ENCODE results near the gene PDCD11. TPM values are rescaled to one million over a fixed set of nuclear protein-coding genes. Genes with fewer than 3 reads are reported as not detected.
"Not testable (repeated sequence)": the region's sequence is repeated elsewhere in the genome, so short reads cannot be mapped to it uniquely, and the experiment has no call there.

The PDCD11 gene
- total RNA-seq, 1 experiment from 2014 or later, result 80.0 TPM

- Histone ChIP-seq H3K4me1 (no peaks in the 10 kb centered on the region), H3K27ac (no peak overlapping the region), H3K9me3 (replicated peaks) (no peaks in the 10 kb centered on the region), H3K36me3 (peaks cover 51% of the 10 kb centered on the region), H3K4me3 (no peak overlapping the region), H3K27me3 (no peaks in the 10 kb centered on the region)
- DNase-seq, result no peak
Measured at GRCh38 chr10:103382769-103383168, 13.7 kb upstream of the PDCD11 start.

DNA sequence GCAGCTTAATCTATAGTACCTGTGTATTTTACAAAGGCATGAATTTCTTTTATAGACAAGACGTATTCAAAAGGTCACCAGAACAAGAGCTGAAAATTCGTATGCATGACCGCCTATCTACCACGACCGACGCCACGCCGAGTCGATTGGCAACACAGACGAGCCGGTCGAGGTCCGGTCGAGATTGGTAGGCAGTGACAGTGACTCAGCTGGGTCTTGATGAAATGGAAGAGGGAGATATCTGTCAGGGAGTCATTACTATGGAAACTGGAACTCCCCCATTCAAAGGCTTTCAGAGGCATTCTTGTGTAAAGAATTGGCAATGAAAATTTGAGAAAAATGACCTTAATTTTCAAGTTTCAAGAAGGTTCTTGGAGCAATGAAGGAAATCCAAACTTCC, 2.2 kb upstream of the PDCD11 start:
- Histone ChIP-seq H3K27me3 (no peaks in the 10 kb centered on the region), H3K4me1 (no peaks in the 10 kb centered on the region), H3K27ac (no peak overlapping the region), H3K9me3 (replicated peaks) (no peaks in the 10 kb centered on the region), H3K36me3 (peaks cover 48% of the 10 kb centered on the region), H3K4me3 (no peak overlapping the region)
- DNase-seq, result no peak

- peak overlapping the region; percentile 71 for H3K4me3 ChIP-seq
- peak overlapping the region; percentile 76 for H3K27ac ChIP-seq
- H3K4me1 ChIP-seq, result no peaks in the 10 kb centered on the region
- H3K36me3 ChIP-seq, result peaks cover 43% of the 10 kb centered on the region
- no peaks in the 10 kb centered on the region for H3K27me3 ChIP-seq
- DNase-seq, result peak in 1 of 2 experiments; percentile 42
- no peaks in the 10 kb centered on the region for H3K9me3 ChIP-seq (replicated peaks)
Measured at GRCh38 chr10:103395754-103396066, 716 bp upstream of the PDCD11 start.

- Histone ChIP-seq H3K36me3 (peaks cover 45% of the 10 kb centered on the region), H3K27me3 (no peaks in the 10 kb centered on the region), H3K27ac (peak overlapping the region; percentile 76), H3K9me3 (replicated peaks) (no peaks in the 10 kb centered on the region), H3K4me3 (peak overlapping the region; percentile 71), H3K4me1 (no peaks in the 10 kb centered on the region)
- DNase-seq, result no peak
Measured at GRCh38 chr10:103396789-103397087, 312 bp downstream of the PDCD11 start.

- Histone ChIP-seq H3K4me1 (no peaks in the 10 kb centered on the region), H3K4me3 (peak overlapping the region; percentile 71), H3K9me3 (replicated peaks) (no peaks in the 10 kb centered on the region), H3K36me3 (peaks cover 45% of the 10 kb centered on the region), H3K27ac (no peak overlapping the region), H3K27me3 (no peaks in the 10 kb centered on the region)
- DNase-seq, result no peak
Measured at GRCh38 chr10:103397191-103397825, 882 bp downstream of the PDCD11 start.

- no peak overlapping the region for H3K4me3 ChIP-seq
- H3K9me3 ChIP-seq (replicated peaks), result no peaks in the 10 kb centered on the region
- no peak for DNase-seq
- H3K27ac ChIP-seq, result no peak overlapping the region
- peaks cover 81% of the 10 kb centered on the region for H3K36me3 ChIP-seq
- H3K4me1 ChIP-seq, result no peaks in the 10 kb centered on the region
- H3K27me3 ChIP-seq, result no peaks in the 10 kb centered on the region
Measured at GRCh38 chr10:103413564-103413963, 17.1 kb downstream of the PDCD11 start.

DNA sequence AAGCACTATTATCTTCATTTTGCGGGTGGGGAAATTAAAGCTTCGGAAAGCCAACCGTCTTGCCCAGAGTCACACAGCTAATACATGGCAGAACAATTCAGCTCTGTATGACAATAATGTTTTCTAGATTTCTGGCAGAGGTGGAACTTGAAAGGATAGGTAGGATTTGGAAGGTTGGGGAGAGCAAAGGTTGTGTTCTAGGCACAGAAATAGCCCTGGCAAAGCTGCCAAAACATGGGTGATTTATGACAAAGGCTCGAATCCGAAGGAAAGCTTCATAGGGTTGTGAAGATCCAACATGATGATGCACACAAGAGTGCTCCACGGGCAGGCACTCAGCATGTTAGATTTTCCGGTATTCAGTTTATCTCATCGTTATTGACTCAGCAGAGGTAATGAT, 19.2 kb downstream of the PDCD11 start:
- Histone ChIP-seq H3K36me3 (peaks cover 80% of the 10 kb centered on the region), H3K9me3 (replicated peaks) (no peaks in the 10 kb centered on the region), H3K4me3 (no peak overlapping the region), H3K27ac (no peak overlapping the region), H3K4me1 (no peaks in the 10 kb centered on the region), H3K27me3 (no peaks in the 10 kb centered on the region)
- DNase-seq, result no peak

DNA sequence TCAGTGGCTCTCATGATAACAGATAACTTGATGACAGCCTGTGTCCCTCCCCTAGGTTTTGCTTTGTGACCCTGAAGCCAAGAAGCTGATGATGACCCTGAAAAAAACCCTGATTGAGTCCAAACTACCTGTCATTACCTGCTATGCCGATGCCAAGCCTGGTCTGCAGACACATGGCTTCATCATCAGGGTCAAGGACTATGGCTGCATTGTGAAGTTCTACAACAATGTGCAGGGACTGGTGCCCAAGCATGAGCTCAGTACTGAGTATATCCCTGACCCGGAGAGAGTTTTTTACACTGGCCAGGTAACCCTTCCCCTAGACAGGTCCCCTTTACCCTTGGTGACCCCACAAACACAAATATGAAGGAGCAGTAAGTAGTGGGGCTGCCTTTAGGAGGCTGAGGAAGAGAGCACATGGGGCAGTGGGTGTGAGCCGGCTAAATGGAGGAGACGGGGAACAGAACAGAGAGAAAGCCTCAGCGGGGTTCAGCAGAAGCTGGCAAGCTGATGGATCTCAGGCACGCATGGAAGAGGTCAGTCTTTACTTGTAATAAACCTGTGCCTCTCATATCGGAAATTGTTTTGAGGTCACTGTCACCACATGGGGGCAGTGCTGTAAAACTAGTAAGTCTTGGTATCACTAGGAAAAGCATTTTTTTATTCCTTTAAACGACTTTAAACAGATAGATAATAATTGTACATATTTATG, 20.2 kb downstream of the PDCD11 start:
- H3K27ac ChIP-seq, result no peak overlapping the region
- H3K4me3 ChIP-seq, result no peak overlapping the region
- no peaks in the 10 kb centered on the region for H3K4me1 ChIP-seq
- peak; percentile 52 to 79 for DNase-seq
- H3K27me3 ChIP-seq, result no peaks in the 10 kb centered on the region
- peaks cover 81% of the 10 kb centered on the region for H3K36me3 ChIP-seq
- H3K9me3 ChIP-seq (replicated peaks), result no peaks in the 10 kb centered on the region

GRCh38 chr10:103417148-103417469, 20.7 kb downstream of the PDCD11 start:
- H3K4me3 ChIP-seq; H3K9me3 ChIP-seq (replicated peaks); H3K4me1 ChIP-seq; DNase-seq; H3K27me3 ChIP-seq; H3K27ac ChIP-seq: not testable (repeated sequence)
- H3K36me3 ChIP-seq, result peaks cover 78% of the 10 kb centered on the region

- Histone ChIP-seq H3K4me1 (no peaks in the 10 kb centered on the region), H3K36me3 (peaks cover 80% of the 10 kb centered on the region), H3K9me3 (replicated peaks) (no peaks in the 10 kb centered on the region), H3K27ac (no peak overlapping the region), H3K27me3 (no peaks in the 10 kb centered on the region), H3K4me3 (no peak overlapping the region)
- no peak for DNase-seq
Measured at GRCh38 chr10:103417601-103418000, 21.2 kb downstream of the PDCD11 start.

DNA sequence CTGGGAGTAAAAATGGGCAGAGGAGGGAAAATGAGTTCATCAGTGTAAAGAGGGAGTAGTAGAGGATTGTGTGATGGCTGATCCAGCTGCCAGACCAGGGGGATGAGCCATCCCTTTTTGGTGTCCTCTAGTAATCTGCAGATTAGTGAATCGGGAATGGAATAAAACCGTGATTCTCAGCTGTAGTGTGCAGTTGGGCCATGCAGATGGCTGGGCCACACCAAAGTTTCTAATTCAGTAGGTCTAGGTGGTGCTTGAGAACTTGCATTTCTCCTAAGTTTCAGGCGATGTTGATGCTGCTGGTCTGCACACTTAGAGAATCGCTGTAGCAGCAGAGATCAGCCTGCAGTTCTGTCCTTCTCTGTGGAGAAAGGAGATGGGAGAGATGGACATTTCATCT, 22.7 kb downstream of the PDCD11 start:
- H3K27me3 ChIP-seq, result no peaks in the 10 kb centered on the region

DNA sequence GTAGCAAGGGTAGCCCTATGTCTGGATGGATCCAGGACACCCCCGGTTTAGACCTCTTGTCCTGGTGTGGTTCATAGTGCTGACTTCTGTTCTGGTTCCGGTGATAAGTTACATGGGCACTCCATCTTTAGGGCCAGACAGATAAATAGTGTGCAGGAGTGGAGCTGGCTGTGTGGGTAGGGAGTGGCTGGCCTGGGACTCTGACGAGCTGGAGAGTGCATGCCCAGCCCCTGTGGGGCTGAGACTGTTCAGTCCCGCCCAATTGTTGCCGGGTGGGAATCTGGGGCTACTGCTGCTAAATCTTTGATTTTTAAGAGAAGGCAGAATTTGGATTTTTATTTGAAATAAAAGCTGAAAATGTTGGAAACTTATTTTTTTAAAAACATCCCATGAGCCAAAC, 27.3 kb downstream of the PDCD11 start:
- DNase-seq, result no peak
- H3K4me3 ChIP-seq, result no peak overlapping the region
- H3K27ac ChIP-seq, result no peak overlapping the region
- H3K4me1 ChIP-seq, result no peaks in the 10 kb centered on the region
- H3K36me3 ChIP-seq, result peaks cover 88% of the 10 kb centered on the region
- no peaks in the 10 kb centered on the region for H3K27me3 ChIP-seq
- no peaks in the 10 kb centered on the region for H3K9me3 ChIP-seq (replicated peaks)

More for the DNA sequence above, 22.7 kb downstream of the PDCD11 start:
- DNase-seq, result no peak
- H3K9me3 ChIP-seq (replicated peaks), result no peaks in the 10 kb centered on the region
- H3K4me1 ChIP-seq, result no peaks in the 10 kb centered on the region
- H3K36me3 ChIP-seq, result peaks cover 80% of the 10 kb centered on the region
- no peak overlapping the region for H3K4me3 ChIP-seq
- H3K27ac ChIP-seq, result no peak overlapping the region

DNA sequence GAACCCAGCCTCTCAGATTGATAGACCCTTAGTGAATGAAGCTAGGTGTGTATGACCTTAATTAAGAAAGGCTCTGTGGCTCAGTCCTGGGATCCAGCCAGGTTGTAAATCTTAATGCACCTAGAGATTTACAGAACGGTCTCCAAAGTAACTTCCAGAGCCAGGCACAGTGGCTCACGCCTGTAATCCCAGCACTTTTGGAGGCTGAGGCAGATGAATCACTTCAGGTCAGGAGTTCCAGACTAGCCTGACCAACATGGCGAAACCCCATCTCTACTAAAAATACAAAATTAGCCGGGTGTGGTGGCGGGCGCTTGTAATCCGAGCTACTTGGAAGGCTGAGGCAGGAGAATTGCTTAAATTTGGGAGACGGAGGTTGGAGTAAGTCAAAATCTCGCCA, 31.4 kb downstream of the PDCD11 start:
- Histone ChIP-seq H3K9me3 (replicated peaks) (no peaks in the 10 kb centered on the region), H3K4me1 (no peaks in the 10 kb centered on the region), H3K4me3 (no peak overlapping the region), H3K27me3 (no peaks in the 10 kb centered on the region), H3K36me3 (peaks cover 95% of the 10 kb centered on the region), H3K27ac (no peak overlapping the region)
- no peak for DNase-seq

DNA sequence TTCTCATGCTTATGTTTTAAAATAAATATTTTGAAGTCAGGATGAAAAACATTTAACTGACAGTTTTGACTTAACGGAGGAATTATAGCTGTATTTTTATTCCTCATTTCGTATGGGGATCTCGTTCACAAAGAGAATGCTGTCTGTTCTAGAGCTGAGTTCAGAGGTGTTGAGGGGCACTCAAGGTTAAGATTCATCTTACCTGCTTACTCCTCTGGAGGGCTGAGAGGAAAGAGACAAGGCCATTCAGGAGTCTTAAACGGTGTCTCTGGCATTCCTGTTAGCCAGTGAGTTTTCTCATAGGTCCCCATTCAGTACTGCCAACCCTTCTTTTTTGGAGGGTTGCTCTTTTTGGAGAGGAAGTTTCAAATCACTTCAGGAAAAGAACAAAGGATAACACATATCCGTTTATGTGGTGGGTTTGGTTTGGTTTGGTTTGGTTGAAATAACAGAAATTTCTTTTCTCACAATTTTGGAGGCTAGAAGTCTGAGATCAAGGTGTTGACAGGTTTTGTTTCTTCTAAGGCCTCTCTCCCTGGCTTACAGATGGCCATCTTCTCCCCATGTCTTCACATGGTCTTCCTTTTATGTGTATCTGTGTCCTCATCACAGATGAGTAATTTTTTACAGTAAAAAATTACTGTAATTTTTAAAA, 32.7 kb downstream of the PDCD11 start:
- H3K4me3 ChIP-seq, result no peak overlapping the region
- H3K27me3 ChIP-seq, result no peaks in the 10 kb centered on the region
- no peaks in the 10 kb centered on the region for H3K9me3 ChIP-seq (replicated peaks)
- no peak overlapping the region for H3K27ac ChIP-seq
- H3K4me1 ChIP-seq, result no peaks in the 10 kb centered on the region
- DNase-seq, result no peak
- H3K36me3 ChIP-seq, result peaks cover 96% of the 10 kb centered on the region

GRCh38 chr10:103429647-103430046, 33.2 kb downstream of the PDCD11 start:
- no peak for DNase-seq
- Histone ChIP-seq H3K9me3 (replicated peaks) (no peaks in the 10 kb centered on the region), H3K4me3 (no peak overlapping the region), H3K36me3 (peaks cover 96% of the 10 kb centered on the region), H3K27ac (no peak overlapping the region), H3K4me1 (no peaks in the 10 kb centered on the region), H3K27me3 (no peaks in the 10 kb centered on the region)

GRCh38 chr10:103431902-103432301, 35.5 kb downstream of the PDCD11 start:
- no peaks in the 10 kb centered on the region for H3K4me1 ChIP-seq
- H3K9me3 ChIP-seq (replicated peaks), result no peaks in the 10 kb centered on the region
- H3K36me3 ChIP-seq, result peaks cover 94% of the 10 kb centered on the region
- H3K27ac ChIP-seq, result no peak overlapping the region
- DNase-seq, result no peak
- H3K27me3 ChIP-seq, result no peaks in the 10 kb centered on the region
- no peak overlapping the region for H3K4me3 ChIP-seq

Data from SJCRH30 (cell line).